ENCODE data around the gene SRPK3.
"Not testable (repeated sequence)": the region's sequence is repeated elsewhere in the genome, so short reads cannot be mapped to it uniquely, and the experiment has no call there.

Gene SRPK3

DNA sequence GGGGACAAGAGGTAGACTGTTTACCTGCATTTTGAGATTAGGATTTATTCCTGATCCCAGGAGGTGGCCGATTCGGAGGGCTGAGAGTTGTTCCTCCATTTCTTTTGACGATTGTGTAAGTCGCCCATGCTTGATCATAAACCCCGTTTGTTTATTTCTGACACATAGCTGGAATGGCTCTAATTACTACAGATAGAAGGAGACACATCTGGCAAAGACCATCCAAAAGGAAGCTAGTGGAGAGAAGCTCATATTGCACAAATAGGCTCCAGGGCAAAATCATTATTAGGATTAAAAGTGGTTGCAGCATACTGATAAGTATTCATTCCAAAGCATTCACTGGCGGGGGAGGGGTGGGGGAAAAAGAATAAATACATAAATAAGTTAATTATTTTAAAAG, 33.9 kb upstream of the SRPK3 start:
- not testable (repeated sequence) for DNase-seq

- DNase-seq = not testable (repeated sequence)
These were observed 31.8 kb upstream of the SRPK3 start for GRCh38 chrX:153749017-153749416.

- DNase-seq = peak; percentile 79
These were observed 30.6 kb upstream of the SRPK3 start for GRCh38 chrX:153750127-153750774.

DNA sequence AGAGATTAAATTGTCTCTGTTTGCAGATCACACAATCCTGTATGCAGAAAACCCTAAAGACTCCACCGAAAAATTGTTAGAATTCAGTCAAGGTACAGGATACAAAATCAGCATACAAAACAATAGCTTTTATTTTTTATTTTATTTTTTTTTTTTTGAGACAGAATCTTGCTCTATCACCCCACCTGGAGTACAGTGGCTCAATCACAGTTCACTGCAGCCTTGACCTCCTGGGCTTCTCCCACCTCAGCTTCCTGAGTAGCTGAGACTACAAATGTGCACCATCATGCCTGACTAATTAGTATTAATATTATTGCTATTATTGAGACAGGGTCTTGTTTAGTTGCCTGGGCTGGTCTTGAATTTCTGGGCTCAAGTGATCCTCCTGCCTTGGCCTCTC, 25.7 kb upstream of the SRPK3 start:
- DNase-seq = no peak

- DNase-seq = no peak
These were observed 19.0 kb upstream of the SRPK3 start for GRCh38 chrX:153761863-153762262.

- DNase-seq = no peak
These were observed 18.1 kb upstream of the SRPK3 start for GRCh38 chrX:153762626-153763173.

DNA sequence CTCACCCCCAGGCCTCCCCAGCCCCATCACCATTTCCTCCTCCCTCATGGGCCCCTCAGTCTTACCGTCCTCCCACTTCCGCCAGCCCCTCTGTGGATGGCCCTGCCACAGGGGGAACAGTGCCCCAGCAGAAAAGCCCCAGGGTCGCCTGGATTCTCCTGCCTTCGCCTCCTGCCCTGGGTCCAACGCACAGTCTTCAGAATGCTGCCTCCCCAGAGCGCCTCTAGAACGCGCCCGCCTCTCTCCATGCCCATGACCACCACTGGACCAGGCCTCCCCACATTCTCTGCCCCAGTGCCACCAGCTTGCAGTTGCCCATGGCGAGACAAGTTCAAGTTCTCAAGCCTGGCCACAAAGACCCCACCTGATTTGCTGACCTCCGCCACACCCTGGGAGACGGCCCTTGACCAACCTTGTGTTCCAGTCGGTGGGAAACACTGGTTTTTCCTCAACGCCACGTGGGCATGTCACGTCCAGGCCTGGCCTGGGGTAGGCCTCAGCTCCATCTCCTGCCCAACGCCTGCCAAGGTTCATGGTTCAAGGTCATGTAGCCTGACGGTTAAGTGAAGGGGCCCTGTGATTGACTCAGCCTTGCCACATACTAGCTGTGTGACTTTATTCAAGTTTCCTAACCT, 17.4 kb upstream of the SRPK3 start:
- DNase-seq = no peak

DNA sequence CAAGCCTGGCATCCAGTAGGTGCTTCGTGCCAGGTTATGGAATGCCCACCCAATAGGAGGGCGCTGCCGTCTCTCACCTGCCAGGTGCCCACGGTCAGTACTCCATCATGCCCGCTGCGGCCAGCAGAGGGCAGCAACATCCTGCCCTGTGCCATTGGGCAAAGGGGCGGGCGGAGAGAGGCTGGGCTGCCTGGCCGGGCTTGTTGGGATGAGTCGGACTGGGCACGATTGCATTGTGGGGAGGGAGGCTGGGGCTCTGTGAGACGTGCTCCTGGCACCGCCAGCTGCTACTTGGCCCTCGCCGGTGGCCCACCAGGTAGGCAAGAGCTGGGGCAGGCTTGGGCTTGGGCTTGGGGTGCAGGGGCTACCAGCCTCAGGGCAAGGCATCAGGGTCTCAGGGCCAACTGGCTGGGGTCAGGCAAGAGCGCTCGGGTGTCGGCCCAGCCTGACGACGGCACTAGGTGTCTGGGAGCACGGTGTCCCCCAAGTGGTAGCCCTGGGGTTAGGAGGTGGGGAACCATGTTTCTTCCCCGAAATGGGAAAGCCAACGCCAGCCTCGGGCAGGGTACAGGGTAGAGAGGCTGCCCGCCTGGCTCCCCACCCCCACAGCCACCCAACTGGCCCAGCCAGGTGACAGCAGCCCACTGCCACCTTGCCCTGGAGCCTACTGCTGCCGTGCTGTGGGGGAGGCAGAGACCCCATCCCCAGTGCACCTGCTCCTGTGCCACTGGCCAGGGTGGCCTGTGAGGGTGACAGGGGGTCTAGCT, 16.7 kb upstream of the SRPK3 start, which contains the start of gene PLXNB3:
Gene PLXNB3, plus strand, starts transcription at position 261 of the 767 bp plus-strand sequence. CDS start 1,287 bp downstream, outside the sequence.
- peak; percentile 56 for DNase-seq

DNA sequence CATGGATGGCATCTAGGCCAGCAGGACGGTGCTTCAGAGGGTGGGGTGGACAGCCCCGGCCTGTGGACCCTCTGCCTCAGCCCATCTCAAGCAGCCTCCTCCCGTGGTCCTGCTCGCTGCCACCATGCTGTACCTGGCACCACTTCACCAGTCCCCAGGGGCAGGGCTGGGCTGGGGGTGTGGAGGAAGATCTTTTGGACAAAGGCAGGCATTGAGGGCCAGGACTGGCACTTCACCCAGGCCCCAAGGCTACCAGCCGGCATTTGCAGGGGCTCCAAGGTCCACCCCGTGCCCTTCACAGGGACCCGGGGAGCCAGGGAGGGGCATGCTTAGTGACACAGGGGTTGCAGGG, 16.1 kb upstream of the SRPK3 start:
- DNase-seq = no peak

- DNase-seq = no peak
These were observed 15.4 kb upstream of the SRPK3 start for GRCh38 chrX:153765138-153766079.

GRCh38 chrX:153766098-153766817, 14.6 kb upstream of the SRPK3 start:
- no peak for DNase-seq

DNA sequence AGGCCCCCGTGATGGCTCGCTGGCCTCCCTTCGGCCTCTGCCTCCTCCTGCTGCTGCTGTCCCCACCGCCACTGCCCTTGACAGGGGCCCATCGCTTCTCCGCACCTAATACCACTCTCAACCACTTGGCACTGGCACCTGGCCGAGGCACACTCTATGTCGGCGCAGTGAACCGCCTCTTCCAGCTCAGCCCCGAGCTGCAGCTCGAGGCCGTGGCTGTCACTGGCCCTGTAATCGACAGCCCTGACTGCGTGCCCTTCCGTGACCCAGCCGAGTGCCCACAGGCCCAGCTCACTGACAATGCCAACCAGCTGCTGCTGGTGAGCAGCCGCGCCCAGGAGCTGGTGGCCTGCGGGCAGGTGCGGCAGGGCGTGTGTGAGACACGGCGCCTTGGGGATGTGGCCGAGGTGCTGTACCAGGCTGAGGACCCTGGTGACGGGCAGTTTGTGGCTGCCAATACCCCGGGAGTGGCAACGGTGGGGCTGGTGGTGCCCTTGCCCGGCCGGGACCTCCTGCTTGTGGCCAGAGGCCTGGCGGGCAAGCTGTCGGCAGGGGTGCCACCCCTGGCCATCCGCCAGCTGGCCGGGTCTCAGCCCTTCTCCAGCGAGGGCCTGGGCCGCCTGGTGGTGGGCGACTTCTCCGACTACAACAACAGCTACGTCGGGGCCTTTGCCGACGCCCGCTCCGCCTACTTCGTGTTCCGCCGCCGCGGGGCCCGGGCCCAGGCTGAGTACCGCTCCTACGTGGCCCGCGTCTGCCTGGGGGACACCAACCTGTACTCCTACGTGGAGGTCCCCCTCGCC, 13.8 kb upstream of the SRPK3 start:
- no peak for DNase-seq

GRCh38 chrX:153767674-153768055, 13.2 kb upstream of the SRPK3 start:
- no peak for DNase-seq

- no peak for DNase-seq
These were observed 12.3 kb upstream of the SRPK3 start for GRCh38 chrX:153768311-153769157.

DNA sequence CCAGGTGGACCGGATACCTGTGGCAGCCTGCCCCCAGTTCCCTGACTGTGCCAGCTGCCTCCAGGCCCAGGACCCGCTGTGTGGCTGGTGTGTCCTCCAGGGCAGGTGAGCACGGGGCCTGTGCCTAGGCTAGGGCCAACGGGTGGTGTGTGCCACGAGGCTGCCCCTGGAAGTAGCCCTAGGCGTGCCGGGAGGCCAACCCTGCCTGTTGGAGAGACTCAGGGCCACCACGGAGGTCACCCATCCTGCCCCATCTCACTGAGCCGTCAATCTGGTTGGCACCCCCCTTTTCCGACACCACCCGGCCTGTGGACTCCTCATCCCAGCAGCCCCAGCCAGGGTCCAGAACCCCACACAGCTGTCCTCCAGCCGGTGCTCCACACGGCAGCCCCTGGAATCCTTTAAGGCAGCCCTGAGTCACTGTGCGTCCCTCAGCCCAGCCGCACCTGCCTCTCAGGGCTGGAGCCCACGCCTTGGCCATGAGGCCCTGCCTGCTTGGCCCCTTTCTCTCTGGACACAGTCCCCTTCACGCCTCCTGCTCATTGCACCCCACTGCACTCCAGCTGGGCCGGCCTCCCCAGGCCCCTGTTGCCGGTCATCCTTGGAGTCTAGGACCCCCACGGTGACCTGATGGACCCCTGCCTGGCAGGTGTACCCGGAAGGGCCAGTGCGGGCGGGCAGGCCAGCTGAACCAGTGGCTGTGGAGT, 11.5 kb upstream of the SRPK3 start:
- no peak for DNase-seq

GRCh38 chrX:153769865-153770600, 10.8 kb upstream of the SRPK3 start:
- DNase-seq = no peak

DNA sequence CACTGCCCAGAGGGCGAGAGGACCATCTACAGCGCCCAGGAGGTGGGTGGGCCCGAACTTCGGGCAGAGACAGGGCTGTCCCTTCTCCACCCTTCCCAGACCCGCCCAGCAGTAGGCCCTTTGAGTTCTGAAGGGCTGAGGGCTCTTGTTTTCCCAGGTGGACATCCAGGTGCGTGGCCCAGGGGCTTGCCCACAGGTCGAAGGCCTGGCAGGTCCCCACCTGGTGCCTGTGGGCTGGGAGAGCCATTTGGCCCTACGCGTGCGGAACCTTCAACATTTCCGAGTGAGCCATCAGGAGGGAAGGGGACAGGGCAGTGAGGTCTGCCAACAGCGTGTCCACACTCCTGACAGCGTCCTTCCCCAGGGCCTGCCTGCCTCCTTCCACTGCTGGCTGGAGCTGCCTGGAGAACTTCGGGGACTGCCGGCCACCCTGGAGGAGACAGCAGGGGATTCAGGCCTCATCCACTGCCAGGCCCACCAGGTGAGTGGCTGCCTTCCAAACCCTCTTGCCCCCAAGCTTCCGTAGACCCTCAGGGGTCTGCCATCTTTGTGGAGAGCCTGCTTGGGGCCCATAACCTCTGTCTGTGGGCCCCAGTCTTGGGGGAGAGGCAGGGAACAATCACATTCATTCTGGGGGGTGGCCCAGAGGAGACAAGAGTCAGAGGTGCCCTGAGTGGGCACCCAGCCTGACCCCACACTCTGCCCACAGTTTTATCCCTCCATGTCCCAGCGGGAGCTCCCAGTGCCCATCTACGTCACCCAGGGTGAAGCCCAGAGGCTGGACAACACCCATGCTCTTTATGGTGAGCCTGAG, 10.0 kb upstream of the SRPK3 start:
- no peak for DNase-seq
